Dermis blood vessel endothelial cell (primary cell): ENCODE measurements around the gene GOLGA2. TPM values are rescaled to one million over a fixed set of nuclear protein-coding genes. Genes with fewer than 3 reads are reported as not detected.

Experiments
- DNase-seq: peaks from one replicate; pipeline ENCODE4 v3.0.0; 2010
- total RNA-seq: library from RNA; depleted of rRNA; stranded (reverse); fragments of >200 nt; gene quantifications from 2 replicates; pipeline ENCODE4 v1.2.3, GENCODE V29; 2014

GOLGA2 gene, protein sequence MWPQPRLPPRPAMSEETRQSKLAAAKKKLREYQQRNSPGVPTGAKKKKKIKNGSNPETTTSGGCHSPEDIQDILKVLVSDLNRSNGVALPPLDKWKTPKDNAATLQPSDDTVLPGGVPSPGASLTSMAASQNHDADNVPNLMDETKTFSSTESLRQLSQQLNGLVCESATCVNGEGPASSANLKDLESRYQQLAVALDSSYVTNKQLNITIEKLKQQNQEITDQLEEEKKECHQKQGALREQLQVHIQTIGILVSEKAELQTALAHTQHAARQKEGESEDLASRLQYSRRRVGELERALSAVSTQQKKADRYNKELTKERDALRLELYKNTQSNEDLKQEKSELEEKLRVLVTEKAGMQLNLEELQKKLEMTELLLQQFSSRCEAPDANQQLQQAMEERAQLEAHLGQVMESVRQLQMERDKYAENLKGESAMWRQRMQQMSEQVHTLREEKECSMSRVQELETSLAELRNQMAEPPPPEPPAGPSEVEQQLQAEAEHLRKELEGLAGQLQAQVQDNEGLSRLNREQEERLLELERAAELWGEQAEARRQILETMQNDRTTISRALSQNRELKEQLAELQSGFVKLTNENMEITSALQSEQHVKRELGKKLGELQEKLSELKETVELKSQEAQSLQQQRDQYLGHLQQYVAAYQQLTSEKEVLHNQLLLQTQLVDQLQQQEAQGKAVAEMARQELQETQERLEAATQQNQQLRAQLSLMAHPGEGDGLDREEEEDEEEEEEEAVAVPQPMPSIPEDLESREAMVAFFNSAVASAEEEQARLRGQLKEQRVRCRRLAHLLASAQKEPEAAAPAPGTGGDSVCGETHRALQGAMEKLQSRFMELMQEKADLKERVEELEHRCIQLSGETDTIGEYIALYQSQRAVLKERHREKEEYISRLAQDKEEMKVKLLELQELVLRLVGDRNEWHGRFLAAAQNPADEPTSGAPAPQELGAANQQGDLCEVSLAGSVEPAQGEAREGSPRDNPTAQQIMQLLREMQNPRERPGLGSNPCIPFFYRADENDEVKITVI
- total RNA-seq = 68.6 and 76.2 TPM in 2 replicates

DNA sequence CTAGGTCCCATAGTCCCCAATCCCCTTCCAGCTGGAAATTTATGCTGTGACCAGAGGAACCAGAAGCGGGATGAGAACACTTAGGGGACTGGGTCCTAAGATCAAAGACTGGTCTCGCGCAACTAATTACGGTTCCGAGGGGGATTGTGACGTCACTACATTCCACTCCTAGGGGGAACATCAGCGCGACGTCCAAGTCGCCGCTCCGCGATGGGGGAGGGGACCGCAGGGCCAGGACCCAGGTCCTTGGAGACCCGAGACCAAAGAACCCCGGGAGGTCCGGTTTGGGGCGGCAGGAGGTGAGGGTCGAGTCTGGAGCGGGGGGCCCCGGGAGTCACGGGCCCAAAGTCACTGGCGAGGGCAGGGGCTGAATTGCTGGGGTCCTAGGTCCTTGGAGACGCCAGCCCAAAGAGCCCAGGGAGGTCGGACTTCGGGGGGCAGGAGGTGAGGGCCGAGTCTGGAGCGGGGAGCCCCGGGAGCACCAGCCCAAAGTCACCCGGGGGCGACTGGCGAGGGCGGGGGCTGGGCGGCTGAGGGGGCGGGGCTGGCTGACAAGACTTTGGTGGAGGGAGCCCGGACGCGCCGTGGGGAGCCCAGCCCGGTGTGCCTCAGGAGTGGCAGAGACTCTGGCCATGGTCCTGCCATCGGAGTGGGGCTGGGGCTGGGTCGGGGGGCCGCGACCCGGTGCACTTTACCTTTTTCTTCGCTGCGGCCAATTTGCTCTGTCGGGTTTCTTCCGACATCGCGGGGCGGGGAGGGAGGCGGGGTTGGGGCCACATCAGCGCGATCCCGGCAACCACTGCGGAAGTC lies at the start of gene GOLGA2:
Gene GOLGA2 (minus strand): TSS at position 810 of the 810 bp plus-strand sequence. CDS start 31 bp downstream, at position 779.
- DNase-seq = peak; percentile 70

DNA sequence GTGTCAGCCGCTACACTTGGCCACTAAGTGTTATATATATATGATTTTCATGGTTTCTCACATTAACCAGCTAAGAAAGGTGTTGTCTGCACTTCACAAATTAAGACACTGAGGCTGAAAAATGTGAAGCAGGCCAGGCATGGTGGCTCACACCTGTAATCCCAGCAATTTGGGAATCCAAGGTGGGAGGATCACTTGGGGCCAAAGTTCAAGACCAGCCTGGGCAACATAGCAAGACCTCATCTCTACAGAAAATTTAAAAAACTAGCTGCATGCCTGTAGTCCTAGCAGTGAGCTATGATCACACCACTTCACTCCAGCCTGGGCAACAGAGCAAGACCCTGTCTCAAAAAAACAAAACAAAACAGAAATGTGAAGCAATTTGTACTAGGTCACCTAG lies 48.6 kb upstream of the GOLGA2 start:
- no peak for DNase-seq

DNA sequence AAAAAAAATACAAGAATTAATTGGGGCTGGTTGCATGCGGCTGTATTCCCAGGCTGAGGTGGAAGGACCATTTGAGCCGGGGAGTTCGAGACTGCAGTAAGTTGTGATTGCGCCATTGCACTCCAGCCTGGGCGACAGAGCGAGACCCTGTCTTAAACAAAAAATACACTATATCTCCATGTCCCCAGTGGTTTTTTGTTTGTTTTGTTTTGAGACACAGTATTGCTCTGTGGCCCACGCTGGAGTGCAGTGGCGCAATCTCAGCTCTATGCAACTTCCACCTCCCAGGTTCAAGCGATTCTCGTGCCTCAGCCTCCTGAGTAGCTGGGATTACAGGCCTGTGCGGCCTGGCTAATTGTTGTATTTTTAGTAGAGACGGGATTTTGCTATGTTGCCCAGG lies 48.0 kb upstream of the GOLGA2 start:
- no peak for DNase-seq

DNA sequence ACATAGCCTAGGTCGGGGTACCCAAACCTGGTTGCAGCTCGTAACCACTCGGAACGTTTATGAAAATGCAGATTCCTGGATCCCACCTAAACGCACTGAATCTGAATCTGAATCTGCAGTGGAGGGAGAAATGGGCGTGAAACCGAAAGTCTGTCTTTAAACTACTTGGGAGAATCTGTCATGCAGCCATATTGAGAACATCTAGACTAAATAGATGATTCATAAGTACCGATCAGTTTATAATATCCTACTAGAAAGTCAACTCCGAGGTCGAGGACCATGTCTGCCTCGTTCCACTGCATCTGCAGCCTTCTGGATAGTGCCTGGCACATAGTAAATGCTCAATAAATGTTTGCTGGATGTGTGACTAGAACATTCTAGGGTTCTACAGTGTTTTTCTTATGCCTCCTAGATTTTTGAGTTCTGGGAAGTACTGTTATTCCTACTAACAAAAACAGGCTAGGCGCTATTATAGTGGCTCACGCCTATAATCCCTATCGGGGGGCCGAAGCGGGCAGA lies 47.5 kb upstream of the GOLGA2 start:
- DNase-seq = peak; percentile 41

DNA sequence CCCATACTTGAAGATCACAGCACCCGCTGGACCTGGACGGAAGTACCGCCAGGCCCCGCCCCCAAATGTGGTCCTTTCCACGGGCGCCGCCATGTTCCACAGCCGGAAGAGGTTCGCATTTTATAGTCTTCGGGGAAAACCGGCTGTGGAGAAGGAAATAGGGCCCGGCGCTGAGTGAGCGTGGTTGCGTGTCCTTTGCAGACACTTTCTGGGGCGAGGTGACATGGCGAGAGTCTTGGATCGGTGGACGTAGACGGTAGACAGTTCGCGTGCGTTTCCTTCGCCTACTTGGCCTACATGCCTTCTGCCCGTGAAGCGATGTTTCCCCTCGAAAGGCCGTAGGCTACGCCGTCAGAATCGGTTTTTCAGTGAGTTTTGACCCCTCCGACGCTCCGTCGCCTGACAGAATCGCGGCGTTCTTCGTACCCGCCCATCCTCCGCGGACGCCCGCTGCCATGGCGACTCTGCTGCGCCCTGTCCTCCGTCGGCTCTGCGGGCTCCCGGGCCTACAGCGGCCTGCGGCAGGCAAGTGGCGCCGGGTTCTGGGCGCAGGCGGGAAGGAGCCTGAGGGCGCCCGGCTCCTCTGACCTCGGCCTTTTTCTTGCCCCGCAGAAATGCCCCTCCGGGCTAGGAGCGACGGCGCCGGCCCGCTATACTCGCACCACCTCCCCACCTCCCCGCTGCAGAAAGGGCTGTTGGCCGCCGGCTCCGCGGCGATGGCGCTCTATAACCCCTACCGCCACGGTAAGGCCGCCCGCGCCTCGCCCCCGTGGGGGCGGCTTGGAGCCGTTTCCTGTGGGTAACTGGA lies 46.8 kb upstream of the GOLGA2 start, which contains the start of the genes COQ4 and TRUB2:
Gene COQ4 (plus strand): TSS at position 436 of the 808 bp plus-strand sequence. CDS start 20 bp downstream, at position 456.
Gene TRUB2 (minus strand): TSS at position 44 of the 808 bp plus-strand sequence. CDS start 39 bp downstream, at position 5.
- peak; percentile 96 for DNase-seq

DNA sequence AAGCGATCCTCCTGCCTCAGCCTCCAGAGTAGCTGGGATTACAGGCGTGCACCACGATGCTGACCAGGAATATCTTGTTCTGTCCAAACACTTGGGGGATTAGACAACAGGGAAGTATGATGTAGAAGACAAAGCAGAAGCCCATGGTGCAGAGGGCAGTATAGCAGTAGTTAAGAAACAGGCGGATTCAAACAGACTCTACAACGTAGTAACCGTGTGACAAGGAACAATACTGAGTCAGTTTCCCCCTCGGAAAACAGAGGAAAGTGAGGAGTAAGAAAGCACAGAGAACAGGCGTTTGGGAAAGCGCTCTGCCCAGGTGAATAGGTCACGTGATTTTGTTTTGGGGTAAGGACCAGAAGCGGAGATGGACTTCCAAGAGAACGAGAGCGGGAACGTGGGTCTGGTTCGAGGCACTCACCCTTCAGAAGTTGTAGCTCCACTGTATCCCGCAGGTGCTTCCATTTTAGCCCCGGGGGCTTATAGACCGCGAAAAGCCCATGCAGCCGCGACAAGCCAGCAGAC lies 46.1 kb upstream of the GOLGA2 start:
- peak; percentile 42 for DNase-seq

DNA sequence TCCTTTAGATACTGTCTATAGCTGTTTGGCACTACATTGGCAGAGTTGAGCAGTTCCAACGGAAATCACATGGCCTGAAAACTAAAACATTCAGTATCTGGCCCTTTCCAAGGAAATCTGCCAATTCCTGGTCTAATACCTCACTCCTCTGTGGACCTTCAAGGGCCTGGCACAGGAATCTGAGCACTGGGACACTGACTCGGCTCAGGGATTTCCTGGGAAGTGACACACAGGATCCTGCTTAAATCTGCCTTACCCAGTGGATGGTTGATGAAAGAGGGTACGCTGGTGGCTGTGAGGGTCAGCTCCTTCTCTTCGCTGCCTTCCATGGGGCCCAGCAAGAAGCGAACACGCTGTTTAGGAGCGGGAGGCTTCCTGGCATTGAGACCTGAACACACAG lies 45.5 kb upstream of the GOLGA2 start:
- no peak for DNase-seq

DNA sequence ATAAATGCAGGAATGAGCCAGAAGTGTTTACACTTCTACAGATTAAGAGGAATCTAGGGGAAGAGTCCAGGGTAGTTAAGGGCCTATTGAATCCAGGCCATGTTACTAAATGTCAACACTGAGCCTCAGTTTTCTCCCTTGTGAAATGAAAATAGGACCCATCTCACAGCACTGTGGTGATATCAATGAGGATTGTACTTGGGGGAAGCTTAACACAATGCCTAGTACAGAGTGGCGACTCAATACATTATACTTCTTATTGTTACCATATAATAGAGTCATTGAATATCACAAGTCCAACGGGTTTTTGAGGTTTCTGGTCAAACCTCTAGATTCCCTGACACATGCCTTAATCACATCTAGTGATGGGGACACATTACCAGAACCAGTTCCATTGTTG lies 41.8 kb upstream of the GOLGA2 start:
- DNase-seq = no peak

DNA sequence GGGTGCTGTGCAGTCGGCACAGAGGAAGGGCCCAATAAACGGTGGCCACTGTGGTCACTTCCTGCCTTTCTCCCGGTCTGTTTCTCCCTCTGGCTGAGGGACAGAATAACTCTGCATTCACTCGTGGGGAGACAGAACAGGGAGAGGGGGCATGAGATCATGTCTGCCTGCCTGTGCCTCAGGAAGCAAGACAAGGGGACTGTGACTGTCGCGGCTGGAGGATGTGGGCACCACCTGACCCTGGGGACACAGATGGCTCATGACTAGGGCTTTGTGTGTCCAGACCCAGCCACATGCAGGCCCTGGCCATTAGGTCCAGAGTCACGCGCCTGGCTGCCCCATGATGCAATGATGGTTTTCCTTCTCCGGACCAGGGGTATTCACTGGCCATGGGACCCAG lies 40.6 kb upstream of the GOLGA2 start:
- no peak for DNase-seq

DNA sequence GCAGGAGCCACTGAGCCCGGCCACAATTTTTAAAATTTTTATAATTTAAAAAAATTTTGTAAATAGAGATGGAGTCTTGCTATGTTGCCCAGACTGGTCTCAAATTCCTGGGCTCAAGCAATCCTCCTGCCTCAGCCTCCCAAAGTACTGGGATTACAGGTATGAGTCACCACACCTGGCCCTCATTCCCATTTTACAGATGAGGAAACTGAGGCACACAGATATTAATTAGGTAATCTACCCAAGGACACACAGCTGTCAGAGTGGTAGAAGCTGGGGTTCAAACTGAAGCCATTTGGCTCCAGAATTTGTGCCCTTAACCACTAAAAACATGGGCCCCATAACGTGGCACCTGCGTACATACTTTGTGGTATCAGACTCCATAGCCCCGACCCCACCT lies 38.9 kb upstream of the GOLGA2 start:
- DNase-seq = no peak

DNA sequence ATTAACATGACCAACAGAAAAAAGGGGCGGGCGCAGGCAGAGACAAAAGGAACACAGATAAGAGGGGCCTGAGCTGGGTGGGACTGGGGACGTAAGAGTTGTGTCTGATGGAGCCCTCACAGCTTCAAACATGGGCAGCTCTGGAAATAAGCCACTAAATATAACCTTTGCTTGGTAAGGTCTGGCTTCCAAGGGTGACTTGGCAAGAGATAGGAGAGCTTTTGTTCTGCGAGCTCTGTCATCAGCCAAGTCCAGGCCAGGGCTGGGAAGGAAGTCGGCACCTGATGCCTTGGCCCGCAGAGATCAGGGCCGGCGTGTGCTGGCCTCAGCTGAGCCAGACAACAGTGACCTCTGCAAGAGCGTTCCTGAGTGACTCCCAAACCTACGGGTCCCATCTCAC lies 34.7 kb upstream of the GOLGA2 start:
- no peak for DNase-seq

DNA sequence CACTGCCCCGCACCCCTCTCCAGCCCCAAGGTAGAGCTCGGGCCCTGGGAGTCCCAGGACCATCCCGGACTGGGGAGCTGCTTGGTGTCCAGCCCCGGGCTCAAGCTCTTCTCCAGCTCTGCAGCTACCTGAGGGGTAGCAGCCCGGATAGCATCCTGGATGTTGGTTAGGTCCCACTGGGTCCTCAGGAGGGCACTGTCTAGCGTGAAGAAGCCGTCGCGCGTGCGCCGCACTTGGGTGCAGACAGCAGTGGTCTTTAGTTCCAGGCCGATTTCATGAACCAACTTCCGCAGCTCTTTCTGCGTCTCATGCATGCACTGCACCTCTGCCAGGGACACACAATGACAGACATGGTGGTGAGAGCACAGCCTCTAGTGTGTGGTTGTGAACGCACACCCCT lies 33.7 kb upstream of the GOLGA2 start:
- DNase-seq = no peak

DNA sequence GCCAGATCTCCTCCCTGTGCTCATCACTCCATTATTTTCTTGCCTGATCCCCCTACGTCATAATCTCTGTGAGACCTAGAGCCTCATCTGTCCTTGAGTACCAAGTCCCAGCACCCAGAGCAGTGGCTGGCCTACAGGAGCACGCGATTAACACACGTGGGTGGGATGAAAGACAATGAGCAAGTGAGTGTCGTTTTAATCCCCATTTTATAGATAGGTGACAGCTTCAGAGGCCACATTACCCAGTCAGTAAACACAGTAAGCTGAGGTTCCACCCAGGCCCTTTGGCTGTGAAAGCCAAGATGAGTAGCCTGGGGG lies 29.1 kb upstream of the GOLGA2 start:
- DNase-seq = no peak

DNA sequence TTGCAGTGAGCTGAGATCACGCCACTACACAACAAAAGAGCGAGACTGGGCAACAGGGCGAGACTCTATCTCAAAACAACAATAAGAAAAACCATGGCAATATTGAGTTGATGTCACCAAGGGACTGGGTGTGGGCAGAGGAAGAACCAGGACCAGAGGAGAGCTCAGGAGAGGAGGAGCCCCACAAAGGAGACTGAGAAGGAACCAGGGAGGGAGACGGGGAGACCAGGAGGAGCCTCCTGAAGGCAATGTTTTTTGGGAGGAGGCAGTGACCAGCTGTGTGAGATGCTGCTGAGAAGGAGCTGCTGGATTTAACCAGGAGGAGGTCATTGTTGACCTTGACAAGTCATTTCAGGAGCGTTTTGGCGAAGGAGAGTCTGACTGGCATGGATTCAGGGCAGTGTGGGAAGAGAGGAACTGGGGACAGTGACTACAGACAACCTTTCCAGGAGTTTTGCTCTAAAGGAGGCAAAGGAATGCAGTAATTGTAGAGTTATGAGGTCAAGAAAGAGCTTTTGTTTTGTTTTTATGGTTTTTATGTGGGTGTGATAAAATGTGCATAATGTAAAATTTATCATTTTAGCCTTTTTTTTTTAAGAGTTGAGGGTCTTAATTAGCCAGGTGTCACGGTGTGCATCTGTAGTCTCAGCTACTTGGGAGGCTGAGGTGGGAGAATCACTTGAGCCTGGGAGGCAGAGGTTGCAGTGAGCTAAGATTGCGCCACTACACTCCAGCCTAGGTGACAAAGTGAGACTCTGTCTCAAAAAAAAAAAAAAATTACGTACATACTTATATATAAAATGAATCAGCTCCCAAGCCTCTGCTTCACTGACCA lies 28.5 kb upstream of the GOLGA2 start:
- DNase-seq = no peak

DNA sequence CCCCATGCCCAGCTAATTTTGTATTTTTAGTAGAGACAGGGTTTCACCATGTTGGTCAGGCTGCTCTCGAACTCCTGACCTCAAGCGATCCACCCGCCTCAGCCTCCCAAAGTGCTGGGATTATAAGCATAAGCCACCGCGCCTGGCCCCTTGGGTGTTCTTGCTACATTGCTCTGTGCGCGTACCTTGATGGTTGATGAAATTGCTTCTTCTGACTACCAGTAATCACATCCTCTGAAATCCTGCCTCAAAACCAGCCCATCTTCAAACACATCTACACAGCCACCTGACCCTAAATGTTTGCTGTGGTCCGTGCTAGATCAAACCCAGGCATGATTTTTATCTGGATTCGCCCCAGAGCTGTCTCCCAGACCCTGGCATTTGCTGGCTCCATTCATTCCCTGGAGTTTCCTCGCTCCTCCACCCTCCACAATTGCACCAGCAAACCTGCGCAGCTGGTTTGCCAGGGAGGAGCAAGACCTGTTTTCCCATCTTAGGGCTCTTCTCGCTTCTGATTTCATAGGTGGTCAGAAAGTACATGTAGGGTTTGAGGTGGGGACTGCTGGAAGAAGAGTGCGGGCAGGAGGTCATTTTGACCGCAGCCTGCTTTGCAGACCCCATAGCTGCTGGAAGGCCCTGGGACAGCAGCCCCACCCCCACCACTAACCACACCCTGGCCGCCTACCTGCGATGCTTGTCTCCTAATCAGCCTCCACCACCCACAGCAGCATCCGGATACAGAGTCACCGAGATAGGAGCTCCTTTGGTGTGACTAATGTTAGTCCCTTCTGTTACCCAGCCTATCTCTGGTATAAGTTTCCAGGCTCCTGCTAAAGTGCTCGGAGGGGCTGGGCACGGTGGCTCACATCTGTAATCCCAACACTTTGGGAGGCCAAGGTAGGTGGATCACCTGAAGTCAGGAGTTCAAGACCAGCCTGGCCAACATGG lies 23.0 kb upstream of the GOLGA2 start:
- no peak for DNase-seq

DNA sequence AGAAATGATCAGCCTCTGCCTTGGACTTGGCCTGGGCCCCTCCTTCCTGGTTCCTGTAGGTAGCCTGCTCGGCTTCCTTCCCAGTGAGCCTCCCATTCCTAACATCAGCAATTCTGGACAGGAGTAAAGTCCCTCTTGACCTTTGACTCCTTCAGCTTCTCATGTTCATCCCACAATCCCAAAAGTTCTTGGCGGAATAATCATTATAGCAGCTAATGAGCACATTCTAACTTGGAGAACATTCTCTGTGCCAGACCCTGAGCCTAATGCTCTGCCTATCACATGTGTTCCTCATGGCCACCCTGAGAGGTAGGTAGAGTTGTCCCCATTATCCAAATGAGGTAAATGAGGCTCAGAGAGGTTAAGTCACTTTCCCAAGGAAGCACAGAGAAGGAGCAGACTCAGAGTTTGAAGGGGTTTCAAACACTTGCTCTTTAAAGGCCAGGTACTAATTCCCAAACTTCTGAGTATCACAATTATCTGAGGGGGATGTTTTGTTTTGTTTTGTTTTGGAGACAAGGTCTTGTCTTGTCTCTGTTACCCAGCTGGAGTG lies 21.5 kb upstream of the GOLGA2 start:
- no peak for DNase-seq

DNA sequence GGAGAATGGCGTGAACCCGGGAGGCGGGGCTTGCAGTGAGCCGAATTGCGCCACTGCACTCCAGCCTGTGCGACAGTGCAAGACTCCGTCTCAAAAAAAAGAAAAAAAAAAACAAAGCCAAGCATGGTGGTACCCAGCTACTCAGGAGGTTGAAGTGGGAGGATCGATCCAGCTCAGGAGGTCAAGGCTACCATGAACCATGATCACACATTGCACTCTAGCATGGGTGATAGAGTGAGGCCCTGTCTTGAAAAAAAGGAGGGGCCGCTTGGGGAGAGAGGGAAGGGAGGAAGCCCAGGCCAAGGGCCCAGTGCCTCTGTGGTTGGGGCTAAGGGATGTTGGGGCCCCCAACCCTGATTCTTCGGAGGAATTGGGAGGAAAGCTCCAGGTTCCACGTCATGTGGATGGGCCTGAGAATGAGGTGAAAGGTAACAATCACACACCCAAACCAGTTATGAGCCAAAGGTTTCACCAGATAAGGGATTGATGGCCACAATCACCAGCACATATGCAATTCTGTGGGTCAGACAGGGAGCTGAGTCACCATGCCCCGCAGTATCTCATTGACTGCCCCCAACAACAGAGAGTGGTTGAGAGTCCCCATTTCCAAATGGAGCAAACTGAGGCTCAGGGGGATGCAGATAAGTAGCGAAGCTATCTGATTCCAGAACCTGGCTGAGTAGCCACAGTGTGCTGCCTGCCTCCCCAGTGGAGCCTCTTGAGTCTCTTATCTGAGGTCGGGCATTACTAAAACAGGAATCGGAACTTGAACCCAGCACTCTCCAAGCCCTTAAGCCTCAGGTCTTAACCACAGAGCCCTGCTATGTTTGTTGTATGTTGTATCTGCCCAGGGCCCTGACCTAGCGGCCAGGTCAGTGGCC lies 20.8 kb upstream of the GOLGA2 start:
- no peak for DNase-seq

DNA sequence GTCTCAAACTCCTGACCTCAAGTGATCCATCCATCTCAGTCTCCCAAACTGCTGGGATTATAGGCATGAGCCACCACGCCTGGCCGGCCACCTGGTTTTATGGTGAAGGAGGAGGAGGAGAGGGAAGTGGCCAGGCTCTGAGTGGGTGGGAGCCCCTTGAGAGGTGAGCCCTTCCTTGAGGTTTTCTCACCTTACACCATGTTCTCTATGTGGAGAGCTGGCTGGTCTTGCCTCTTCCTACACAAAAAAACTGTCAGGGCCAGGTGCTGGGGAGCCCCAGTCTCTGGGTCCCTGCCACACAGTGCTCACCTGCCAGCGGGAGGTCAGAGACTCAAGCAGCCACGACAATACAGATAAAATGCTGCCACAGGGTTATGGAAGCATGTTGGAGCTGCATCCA lies 18.3 kb upstream of the GOLGA2 start:
- DNase-seq = no peak
